Dedifferentiated amniotic fluid mesenchymal stem cell (primary cell): ENCODE data around the gene NUDCD3.
"Not testable (repeated sequence)": the region's sequence is repeated elsewhere in the genome, so short reads cannot be mapped to it uniquely, and the experiment has no call there.

Experiments used
- DNase-seq: peaks from one replicate; pipeline ENCODE4 v3.0.0-alpha.2; 2016; ENCODE audit errors: extremely low spot score

Gene NUDCD3

DNA sequence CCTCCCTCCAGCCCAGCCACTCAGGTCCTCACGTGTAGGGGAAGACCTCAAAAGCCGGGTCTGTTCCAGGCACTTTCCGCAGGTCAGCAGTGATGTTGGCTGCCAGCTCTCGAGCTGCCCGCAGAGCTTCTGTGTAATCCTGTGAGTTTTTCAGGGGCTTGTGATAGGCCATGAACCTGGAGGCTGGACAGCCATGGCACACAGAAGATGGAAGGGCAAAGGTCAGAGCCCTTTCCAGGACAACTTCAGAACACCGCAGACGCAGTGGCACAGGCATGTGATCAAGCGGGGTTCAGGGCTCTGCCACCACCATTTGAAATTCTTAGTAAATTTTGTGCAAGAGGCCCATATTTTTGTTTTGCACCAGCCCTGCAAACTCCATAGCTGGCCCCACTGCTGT is 26.7 kb upstream of the NUDCD3 start:
- no peak for DNase-seq

DNA sequence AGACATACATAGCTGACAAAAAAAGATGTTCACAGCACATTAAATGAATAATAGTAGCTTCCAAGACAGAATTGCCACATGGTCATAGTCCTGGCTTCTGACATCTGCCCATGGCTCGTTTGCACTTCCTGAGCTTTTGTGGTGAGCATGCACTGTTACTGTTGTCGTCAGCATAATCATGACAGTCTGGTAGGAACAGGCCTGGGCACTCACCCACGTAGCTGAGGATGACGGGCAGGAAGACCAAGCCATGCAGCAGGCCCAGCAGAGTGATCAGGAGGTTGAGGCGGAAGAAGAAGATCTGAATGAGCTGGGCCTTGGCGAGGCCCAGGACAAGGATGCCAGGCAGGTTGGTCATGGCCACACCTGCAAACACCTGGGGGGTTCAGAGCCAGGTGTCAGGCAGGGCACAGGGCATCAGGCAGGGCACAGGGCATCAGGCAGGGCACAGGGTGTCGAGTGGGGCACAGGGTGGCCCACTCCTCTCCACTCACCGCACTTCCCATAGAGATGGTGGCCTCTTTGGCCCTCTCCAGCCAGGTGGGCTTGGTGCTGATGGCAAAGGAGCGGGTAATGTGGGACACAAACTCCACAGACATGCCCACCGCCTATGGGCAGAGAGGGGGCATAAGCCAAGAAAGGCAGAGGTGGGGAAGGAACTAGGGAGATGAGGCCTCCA is 25.3 kb upstream of the NUDCD3 start:
- DNase-seq: no peak

GRCh38 chr7:44512736-44513135 is 22.3 kb upstream of the NUDCD3 start:
- DNase-seq: no peak

- no peak for DNase-seq
Observed at GRCh38 chr7:44511863-44512468, 21.5 kb upstream of the NUDCD3 start.

DNA sequence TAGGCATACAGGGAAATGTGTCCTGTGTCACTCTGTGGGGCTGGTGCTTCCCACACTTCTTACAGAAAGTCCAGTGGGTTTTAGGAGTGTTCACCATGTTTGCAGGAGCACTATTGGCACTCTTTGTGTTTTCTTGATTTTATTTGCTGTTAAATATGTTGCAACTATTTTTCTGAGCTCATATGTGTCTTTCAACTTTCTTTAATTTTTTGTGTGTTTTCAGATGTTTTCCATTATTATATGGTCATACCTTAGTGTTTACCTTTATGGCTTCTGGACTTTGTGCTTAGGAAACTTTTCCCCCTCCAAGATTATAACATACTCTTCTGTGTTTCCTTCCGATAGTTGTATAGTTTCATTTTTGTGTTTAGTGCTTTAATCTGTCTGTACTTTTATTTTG is 20.8 kb upstream of the NUDCD3 start:
- no peak for DNase-seq

DNA sequence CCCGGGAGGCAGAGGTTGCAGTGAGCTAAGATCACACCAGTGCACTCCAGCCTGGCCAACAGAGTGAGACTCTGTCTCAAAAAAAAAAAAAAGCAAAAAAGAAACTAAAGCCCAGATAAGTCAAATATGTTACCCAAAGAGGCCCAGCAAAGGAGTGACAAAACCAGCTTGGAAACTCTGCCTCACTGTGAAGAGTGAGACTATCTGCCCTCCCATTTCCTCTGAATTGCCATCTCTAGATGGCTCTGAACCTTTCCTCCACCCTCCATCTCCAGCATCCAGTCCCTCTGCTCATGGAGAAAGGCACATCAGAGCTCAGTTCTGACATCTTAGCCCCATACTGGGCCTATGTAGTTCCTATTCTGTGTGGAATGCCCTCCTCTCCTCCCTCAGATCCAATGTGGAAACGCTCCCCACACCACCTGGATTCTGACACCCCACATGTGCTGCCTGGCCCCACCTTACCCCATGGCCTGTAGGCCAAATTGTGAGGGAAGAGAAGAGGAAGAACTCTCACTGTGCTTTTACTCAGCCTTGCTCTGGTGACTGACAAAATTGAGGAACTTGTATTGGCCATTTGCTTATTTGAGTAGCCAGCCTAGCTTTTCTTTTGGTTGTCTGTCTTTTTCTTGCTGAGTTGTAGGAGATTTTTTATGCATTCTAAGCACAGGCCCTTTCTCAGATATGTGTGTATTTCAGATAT is 18.0 kb upstream of the NUDCD3 start:
- DNase-seq: no peak

DNA sequence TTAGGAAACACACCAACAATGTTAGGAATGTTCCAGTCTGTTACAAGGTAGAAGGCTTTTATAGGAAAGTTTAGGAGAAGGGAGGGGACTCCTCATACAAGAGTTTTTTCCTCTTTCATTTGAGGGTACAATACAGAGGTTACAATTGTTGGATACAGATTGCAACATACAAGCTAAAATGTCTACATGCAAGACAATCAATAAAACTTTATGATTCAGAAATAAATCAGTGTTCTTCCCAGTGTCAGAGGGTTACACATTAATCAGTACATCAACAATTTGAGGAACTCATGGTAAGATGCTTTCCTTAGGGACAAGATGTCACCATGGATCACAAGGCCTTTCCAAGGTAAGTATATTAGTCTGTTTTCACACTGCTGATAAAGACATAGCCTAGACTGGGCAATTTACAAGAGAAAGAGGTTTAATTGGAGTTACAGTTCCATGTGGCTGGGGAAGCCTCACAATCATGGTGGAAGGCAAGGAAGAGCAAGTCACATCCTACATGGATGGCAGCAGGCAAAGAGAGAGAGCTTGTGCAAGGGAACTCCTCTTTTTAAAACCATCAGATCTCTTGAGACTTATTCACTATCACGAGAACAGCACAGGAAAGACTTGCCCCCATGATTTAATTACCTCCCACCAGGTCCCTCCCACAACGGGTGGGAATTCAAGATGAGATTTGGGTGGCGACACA is 16.3 kb upstream of the NUDCD3 start:
- not testable (repeated sequence) for DNase-seq

DNA sequence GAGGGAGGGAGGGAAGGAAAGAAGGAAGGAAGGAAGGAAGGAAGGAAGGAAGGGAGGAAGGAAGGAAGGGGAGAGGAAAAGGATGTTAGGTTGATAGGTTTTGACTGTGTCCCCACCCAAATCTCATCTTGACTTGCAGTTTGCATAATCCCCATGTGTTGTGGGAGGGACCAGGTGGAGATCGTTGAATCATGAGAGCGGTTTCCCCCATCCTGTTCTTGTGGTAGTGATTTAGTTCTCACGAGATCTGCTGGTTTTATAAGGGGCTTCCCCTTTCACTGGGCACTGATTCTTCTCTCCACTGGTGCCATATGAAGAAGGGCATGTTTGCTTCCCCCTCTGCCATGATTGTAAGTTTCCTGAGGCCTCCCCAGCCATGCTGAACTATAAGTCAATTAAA is 15.1 kb upstream of the NUDCD3 start:
- DNase-seq: no peak

- no peak for DNase-seq
Observed at GRCh38 chr7:44498230-44498954, 7.9 kb upstream of the NUDCD3 start.

DNA sequence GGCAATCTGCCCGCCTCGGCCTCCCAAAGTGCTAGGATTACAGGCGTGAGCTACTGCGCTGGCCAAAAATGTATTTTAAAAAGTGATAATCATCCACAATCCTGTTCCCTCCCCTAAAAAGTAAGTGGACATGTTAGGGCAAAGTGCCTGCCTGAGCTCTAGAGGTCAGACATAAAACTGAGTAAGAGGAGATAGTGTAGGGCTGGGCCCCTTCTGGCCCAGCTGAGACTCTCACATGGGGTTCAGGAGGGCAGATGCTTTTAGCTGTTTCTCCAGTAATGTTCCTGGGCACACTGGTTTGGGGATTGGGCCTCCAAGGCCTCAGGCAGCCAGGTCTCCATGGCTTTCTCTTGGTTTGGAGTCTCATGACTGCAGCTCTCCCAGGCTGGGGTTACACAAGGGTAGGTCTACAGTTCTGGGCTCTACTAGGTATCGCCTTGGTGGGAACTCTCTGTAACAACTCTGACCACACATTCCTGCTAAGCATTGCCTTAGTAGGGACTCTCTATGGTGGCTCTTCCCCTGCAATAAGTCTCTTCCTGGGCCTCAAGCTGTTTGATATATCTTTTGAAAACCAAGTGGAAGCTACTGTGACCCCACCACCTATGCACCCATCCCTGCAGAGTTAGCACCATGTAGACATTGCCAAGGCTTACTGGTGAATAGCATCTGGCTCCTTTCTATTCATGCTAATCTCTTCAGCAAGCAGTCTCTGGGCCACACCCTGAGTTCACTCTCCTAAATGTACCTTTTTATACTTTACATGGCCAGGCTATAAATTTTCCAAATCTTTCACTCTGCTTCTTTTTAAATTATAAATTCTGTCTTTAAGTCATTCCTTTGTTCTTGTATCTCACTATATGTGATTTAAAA is 6.9 kb upstream of the NUDCD3 start:
- no peak for DNase-seq

DNA sequence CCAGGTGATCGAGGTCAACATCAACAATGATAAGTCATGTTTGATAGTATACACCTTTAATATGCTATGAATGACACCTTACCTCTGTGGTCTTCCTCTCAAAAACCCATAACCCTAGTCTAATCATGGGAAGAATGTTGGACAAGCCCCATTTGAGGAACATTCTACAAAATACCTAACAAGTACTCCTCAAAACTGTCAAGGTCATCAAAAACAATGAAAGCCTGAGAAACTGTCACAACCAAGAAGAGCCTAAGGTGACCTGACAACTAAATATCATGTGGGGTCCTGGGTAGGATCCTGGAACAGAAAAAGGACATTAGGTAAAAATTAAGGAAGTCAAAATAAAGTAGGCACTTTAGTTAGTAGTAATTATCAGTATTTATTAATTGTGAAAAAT is 5.9 kb upstream of the NUDCD3 start:
- no peak for DNase-seq

DNA sequence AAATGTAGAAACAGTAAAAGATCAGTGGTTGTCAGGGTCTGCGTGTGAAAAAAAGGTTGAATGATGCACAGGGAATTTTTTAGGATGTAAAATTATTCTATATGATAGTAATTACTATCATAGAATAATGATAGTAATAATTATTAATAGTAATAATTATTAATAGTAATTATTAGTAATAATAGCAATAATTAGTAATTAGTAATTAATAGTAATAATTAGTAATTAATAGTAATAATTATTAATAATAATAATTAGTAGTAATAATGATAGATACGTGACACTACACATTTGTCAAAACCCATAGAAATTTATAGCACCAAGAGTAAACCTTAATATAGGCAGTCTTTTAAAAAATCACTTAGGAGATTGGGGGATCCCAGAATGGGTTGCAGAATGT is 4.5 kb upstream of the NUDCD3 start:
- DNase-seq: no peak

- no peak for DNase-seq
Observed at GRCh38 chr7:44491229-44491628, 771 bp upstream of the NUDCD3 start.

DNA sequence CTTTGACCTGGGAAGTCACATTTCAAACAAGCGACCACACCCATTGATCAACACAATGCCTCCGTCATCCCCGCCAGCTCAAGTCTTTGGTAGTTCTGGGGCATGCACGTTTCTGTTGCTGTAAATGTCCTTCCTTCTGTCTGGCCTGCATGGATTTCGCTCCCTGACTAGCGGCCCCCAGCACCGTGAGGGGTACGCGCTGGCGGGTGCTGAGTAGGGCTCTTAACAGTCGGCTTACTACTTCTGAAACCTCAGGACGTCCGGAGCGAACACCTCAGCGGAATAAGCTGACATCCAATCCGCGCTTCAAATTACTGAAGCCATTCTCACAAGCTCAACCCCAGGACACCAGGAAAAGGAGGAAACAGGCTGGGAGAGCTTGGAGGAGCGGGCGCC is 505 bp downstream of the NUDCD3 start:
- DNase-seq: no peak

GRCh38 chr7:44488955-44489354 is 1.5 kb downstream of the NUDCD3 start:
- DNase-seq: no peak

DNA sequence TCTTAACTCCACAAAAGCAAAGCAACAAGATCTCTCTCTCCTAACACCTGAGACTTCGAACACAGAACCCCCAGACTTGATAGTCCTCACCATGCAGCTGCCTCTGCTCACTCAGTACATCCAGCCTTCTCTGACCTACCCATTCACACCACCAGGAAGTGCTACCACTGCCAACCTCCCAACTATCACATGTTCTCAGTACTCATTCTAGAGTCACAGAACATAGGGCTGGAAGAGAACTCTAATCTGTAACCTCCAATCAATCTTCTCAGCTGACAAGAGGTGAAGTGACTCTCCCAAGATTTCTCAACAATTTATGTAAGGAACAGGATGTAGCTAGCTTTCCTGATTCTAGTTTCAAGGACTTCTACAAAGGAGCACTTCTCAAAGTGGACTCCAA is 3.8 kb downstream of the NUDCD3 start:
- DNase-seq: no peak

GRCh38 chr7:44486001-44486400 is 4.5 kb downstream of the NUDCD3 start:
- DNase-seq: no peak

- no peak for DNase-seq
Observed at GRCh38 chr7:44484482-44485313, 5.8 kb downstream of the NUDCD3 start.

- DNase-seq: no peak
Observed at GRCh38 chr7:44482502-44483485, 7.7 kb downstream of the NUDCD3 start.
